HepG2 (cell line): ENCODE measurements around the gene SRC. TPM values are rescaled to one million over a fixed set of nuclear protein-coding genes. Genes with fewer than 3 reads are reported as not detected.

Experiments used
- BCL6 ChIP-seq: IDR thresholded peaks from 2 replicates; pipeline ENCODE4 v1.6.1; 2016; ENCODE audit warnings: missing genetic modification reagents, missing compliant biosample characterization
- E2F5 ChIP-seq: sonication (generic); formaldehyde crosslinking; conservative IDR thresholded peaks from 2 replicates; pipeline ENCODE4 v1.4.0; 2020; ENCODE audit warnings: missing genetic modification reagents
- FOXO1 ChIP-seq: sonication (generic); formaldehyde crosslinking; IDR thresholded peaks from 2 replicates; pipeline ENCODE4 v1.4.0; 2020; ENCODE audit warnings: missing genetic modification reagents
- HOXA3 ChIP-seq: sonication (generic); formaldehyde crosslinking; IDR thresholded peaks from 2 replicates; pipeline ENCODE4 v1.5.0; 2020; ENCODE audit warnings: missing genetic modification reagents
- NCOA5 ChIP-seq: sonication (generic); formaldehyde crosslinking; IDR thresholded peaks from 2 replicates; pipeline ENCODE4 v1.4.0; 2020; ENCODE audit warnings: missing genetic modification reagents
- REPIN1 ChIP-seq: sonication (generic); formaldehyde crosslinking; IDR thresholded peaks from 2 replicates; pipeline ENCODE4 v1.8.0; 2022; ENCODE audit warnings: missing genetic modification reagents, low read depth, mild to moderate bottlenecking, borderline replicate concordance
- SP5 ChIP-seq: IDR thresholded peaks from 2 replicates; pipeline ENCODE4 v1.6.1; 2016; ENCODE audit warnings: low read depth, borderline replicate concordance
- TBX2 ChIP-seq: sonication (generic); formaldehyde crosslinking; IDR thresholded peaks from 2 replicates; pipeline ENCODE4 v1.5.0; 2020; ENCODE audit warnings: missing genetic modification reagents, mild to moderate bottlenecking, borderline replicate concordance
- ZNF646 ChIP-seq: sonication (generic); formaldehyde crosslinking; IDR thresholded peaks from 2 replicates; pipeline ENCODE4 v1.9.0; 2021; ENCODE audit warnings: mild to moderate bottlenecking, missing genetic modification reagents
- polyA plus RNA-seq, 8 experiments: library from polyadenylated mRNA; depleted of rRNA in 3 of 8; stranded (reverse) in 7 of 8; unstranded in 1 of 8; fragments of >200 nt; fragmentation: Illumina TruSeq in 4 of 8; extraction: Trizol in 4 of 8; gene quantifications; 2 replicates each; pipeline versions ENCODE4 v1.2.1 to v1.2.3, GENCODE V29; 2011 to 2016; ENCODE audit warnings: low read depth in 4 of 8, missing spikeins in 1 of 8, mixed read lengths in 1 of 8; ENCODE audit not compliant: insufficient read depth in 1 of 8
- total RNA-seq, 5 experiments: library from RNA; depleted of rRNA; stranded (reverse); fragments of >200 nt; fragmentation: Illumina TruSeq; extraction: Trizol; gene quantifications; 2 replicates each; pipeline ENCODE4 v1.2.3, GENCODE V29; 2016; ENCODE audit warnings: low read depth in 1 of 5
- TF ChIP-seq, protein P1 (sequence below): IDR thresholded peaks from 2 replicates; pipeline ENCODE4 v1.6.1; 2016
- TF ChIP-seq, protein P2 (sequence below), 2 experiments: sonication (generic) in 1 of 2; formaldehyde crosslinking in 1 of 2; IDR thresholded peaks; 2 replicates each; pipeline versions ENCODE4 v1.4.0 to v1.6.1; 2016 to 2020; ENCODE audit warnings: borderline replicate concordance in 1 of 2, low read depth in 1 of 2, mild to moderate bottlenecking in 1 of 2, missing genetic modification reagents in 1 of 2
- TF ChIP-seq, protein P3 (sequence below): sonication (generic); formaldehyde crosslinking; IDR thresholded peaks from 2 replicates; pipeline ENCODE4 v1.4.0; 2020; ENCODE audit warnings: missing genetic modification reagents

SRC gene
- total and polyA plus RNA-seq, 2 of the 13 experiments (the other 11 are each of a cell fraction or from before 2014, with no cell fraction given) = 54.7 to 192 TPM

GRCh38 chr20:37406010-37406998, 60.4 kb downstream of the SRC start (continued):
- TF ChIP-seq E2F5 (CRISPR knock-in tag) (peak; percentile 67; the same call in 1 of the 2 replicates), HOXA3 (peak; percentile 94), ZNF646 (CRISPR knock-in tag) (peak; percentile 70; the same call in 1 of the 2 replicates), REPIN1 (peak; percentile 87), BCL6 (CRISPR knock-in tag) (0 out of 2 replicates have a peak, but pooled peaks have one; percentile 39), TBX2 (peak; percentile 84), NCOA5 (CRISPR knock-in tag) (no peak), SP5 (CRISPR knock-in tag) (no peak), FOXO1 (CRISPR knock-in tag) (peak; percentile 80)
- TF ChIP-seq, protein P1, sequence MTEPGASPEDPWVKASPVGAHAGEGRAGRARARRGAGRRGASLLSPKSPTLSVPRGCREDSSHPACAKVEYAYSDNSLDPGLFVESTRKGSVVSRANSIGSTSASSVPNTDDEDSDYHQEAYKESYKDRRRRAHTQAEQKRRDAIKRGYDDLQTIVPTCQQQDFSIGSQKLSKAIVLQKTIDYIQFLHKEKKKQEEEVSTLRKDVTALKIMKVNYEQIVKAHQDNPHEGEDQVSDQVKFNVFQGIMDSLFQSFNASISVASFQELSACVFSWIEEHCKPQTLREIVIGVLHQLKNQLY (CRISPR knock-in tag) = peak; percentile 46
- TF ChIP-seq, protein P2, sequence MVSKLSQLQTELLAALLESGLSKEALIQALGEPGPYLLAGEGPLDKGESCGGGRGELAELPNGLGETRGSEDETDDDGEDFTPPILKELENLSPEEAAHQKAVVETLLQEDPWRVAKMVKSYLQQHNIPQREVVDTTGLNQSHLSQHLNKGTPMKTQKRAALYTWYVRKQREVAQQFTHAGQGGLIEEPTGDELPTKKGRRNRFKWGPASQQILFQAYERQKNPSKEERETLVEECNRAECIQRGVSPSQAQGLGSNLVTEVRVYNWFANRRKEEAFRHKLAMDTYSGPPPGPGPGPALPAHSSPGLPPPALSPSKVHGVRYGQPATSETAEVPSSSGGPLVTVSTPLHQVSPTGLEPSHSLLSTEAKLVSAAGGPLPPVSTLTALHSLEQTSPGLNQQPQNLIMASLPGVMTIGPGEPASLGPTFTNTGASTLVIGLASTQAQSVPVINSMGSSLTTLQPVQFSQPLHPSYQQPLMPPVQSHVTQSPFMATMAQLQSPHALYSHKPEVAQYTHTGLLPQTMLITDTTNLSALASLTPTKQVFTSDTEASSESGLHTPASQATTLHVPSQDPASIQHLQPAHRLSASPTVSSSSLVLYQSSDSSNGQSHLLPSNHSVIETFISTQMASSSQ (IDR thresholded peaks at IDR 0.05; ENCODE audit: low read depth) = no peak
- TF ChIP-seq, protein P2 (CRISPR knock-in tag; IDR thresholded peaks at IDR 0.05; ENCODE audit: borderline replicate concordance) = peak; percentile 80; the same call in 1 of the 2 replicates
- TF ChIP-seq, protein P3, sequence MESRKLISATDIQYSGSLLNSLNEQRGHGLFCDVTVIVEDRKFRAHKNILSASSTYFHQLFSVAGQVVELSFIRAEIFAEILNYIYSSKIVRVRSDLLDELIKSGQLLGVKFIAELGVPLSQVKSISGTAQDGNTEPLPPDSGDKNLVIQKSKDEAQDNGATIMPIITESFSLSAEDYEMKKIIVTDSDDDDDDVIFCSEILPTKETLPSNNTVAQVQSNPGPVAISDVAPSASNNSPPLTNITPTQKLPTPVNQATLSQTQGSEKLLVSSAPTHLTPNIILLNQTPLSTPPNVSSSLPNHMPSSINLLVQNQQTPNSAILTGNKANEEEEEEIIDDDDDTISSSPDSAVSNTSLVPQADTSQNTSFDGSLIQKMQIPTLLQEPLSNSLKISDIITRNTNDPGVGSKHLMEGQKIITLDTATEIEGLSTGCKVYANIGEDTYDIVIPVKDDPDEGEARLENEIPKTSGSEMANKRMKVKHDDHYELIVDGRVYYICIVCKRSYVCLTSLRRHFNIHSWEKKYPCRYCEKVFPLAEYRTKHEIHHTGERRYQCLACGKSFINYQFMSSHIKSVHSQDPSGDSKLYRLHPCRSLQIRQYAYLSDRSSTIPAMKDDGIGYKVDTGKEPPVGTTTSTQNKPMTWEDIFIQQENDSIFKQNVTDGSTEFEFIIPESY = peak; percentile 39; the same call in 1 of the 2 replicates
